C4-2B (cell line): Measurements from ENCODE around the gene LTO1.

Experiments used
- ZFX ChIP-seq: fragments of 450-650 bp; IDR thresholded peaks from 2 replicates; pipeline ENCODE4 v1.6.1; 2017
- TF ChIP-seq, protein P1 (sequence below): fragments of 450-650 bp; conservative IDR thresholded peaks from 2 replicates; pipeline ENCODE4 v1.5.1; 2017; ENCODE audit warnings: mild to moderate bottlenecking

DNA sequence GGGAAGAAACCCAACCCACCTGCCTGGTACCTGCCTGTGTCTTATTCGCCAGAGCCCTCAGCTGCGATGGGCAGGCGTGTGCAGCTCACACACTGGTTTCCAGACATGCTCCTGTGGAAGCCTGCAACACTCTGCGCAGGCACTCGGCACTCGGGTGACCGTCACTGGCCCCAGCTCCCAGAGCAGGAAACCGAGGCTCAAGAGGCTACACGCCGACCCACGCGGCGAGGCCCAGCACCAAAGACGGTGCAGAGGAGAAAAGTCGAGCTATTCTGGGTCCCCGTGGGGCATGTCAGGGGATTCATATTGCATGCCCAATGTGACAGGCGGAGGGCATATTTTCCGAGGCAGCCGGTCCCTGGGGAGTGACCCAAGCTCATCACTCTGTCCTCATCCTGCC is 40.3 kb upstream of the LTO1 start:
- TF ChIP-seq, protein P1, sequence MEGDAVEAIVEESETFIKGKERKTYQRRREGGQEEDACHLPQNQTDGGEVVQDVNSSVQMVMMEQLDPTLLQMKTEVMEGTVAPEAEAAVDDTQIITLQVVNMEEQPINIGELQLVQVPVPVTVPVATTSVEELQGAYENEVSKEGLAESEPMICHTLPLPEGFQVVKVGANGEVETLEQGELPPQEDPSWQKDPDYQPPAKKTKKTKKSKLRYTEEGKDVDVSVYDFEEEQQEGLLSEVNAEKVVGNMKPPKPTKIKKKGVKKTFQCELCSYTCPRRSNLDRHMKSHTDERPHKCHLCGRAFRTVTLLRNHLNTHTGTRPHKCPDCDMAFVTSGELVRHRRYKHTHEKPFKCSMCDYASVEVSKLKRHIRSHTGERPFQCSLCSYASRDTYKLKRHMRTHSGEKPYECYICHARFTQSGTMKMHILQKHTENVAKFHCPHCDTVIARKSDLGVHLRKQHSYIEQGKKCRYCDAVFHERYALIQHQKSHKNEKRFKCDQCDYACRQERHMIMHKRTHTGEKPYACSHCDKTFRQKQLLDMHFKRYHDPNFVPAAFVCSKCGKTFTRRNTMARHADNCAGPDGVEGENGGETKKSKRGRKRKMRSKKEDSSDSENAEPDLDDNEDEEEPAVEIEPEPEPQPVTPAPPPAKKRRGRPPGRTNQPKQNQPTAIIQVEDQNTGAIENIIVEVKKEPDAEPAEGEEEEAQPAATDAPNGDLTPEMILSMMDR = no peak
- no peak for TF ChIP-seq ZFX
